H7 (cell line): ENCODE data around the gene DGKG. TPM values are rescaled to one million over a fixed set of nuclear protein-coding genes. Genes with fewer than 3 reads are reported as not detected.
A peak's percentile ranks its signal among the peaks of the same experiment; 100 is the strongest.

Source experiments
- DNase-seq: peaks from one replicate; pipeline ENCODE4 v3.0.0; 2012
- H3K27me3 ChIP-seq: 2 replicates; pipeline ENCODE4 v1.6.0; 2011; ENCODE audit warnings: mild to moderate bottlenecking, low read length; ENCODE audit not compliant: control insufficient read depth, insufficient read depth
- H3K36me3 ChIP-seq: replicated peaks from 2 replicates; pipeline ENCODE4 v1.5.1; 2011; ENCODE audit warnings: low read length; ENCODE audit not compliant: control insufficient read depth, insufficient read depth
- H3K4me3 ChIP-seq: 2 replicates; pipeline ENCODE4 v1.5.1; 2011; ENCODE audit warnings: low read depth, mild to moderate bottlenecking, control low read depth, low read length, moderate library complexity; ENCODE audit not compliant: insufficient read depth
- total RNA-seq: library from RNA; depleted of rRNA; stranded (reverse); fragments of >200 nt; shearing (Covaris generic); gene quantifications from 2 replicates; pipeline ENCODE4 v1.2.3, GENCODE V29; 2014

The DGKG gene
- total RNA-seq, 1 experiment from 2014 or later = 0.52 TPM

DNA sequence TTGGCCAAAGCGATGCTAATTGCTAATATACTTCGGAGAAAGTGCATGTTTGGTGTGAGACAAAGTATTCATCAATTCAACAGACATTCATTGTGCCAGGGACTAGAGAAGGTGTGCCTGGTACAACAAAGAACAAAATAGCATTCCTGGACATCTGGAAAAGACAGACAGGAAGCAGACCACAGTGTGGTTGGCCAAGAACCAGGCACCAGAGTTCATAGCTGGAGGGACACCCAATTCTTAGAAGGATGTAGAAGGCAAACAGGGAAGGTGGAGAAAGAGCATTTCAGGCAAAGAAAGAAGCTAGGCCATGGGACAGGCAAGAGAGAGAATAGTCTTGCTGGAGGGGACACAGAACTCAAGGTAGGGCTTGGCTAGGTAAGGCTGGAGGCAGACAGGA is 147.4 kb downstream of the DGKG start:
- DNase-seq = no peak
- H3K4me3 ChIP-seq = no peak overlapping the region
- no peaks in the 10 kb centered on the region for H3K36me3 ChIP-seq
- no peaks in the 10 kb centered on the region for H3K27me3 ChIP-seq

DNA sequence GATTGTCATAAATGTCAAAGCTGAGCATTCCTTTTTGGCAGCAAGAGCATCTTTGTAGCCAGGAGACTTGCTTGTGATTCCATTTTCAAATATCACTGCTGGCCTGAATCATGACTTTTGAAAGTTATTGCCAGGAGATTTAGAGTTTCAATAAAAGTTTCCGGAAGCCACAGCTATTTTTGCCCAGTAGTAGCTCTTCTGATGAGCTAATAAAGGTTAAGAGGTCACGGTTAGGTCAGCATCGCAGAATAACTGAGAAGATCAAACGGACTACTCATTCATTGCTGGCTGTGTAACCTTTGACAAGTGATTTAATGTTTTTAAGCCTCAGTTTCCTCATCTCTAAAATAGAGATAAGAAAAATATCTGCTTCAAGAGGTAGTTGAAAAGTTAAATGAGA is 148.1 kb downstream of the DGKG start:
- Histone ChIP-seq H3K27me3 (no peaks in the 10 kb centered on the region), H3K36me3 (no peaks in the 10 kb centered on the region), H3K4me3 (no peak overlapping the region)
- no peak for DNase-seq

DNA sequence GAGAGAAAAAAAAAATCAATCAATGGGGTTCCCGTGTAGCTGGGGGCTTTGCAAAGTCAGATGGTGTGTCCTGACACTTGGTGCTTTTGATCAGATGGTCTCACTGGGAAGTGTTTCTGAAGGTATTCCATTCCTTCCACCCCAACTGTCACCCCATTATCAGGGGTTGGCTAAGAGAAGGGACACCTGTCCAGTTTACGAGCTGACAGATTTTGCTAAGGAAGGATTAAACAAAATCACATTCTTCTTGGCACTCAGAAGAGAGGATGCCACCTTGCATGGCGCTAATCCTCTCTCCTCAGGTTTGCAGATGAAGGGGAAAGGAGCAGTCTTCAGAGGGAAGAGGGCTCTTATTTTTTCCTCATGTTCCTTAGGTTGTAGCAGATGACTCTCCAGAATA is 149.4 kb downstream of the DGKG start:
- H3K36me3 ChIP-seq = no peaks in the 10 kb centered on the region
- no peaks in the 10 kb centered on the region for H3K27me3 ChIP-seq
- no peak overlapping the region for H3K4me3 ChIP-seq
- DNase-seq = no peak

DNA sequence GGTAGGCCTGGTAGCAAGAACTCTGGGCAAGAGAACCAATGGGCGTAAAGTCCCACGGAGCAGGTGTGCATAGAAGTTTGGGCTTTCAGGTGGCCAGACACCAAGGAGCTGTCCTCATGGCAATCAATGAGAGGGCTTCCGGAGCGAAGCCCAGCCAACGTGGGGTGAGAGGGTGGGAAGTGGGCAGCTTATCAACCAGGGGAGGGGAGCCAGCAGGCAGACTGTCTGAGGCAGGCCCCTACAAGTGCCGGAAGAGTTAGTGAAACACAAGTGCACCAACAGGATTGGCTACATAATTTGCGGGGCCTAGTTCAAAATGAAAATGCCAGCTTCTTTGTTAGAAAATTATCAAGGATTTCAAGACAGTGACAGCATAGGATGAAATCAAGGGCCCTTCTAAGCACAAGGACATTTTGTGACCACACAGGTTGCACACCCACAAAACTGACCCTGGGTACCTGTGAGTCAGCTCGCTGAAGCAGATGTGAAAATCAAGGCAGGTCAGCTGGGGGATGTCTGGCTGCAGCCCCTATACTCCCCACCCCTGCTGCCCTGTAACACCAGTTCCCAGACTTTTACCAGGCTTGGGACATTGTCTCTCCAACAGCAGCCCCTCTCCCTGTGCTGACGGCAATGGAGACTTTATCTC is 151.1 kb downstream of the DGKG start:
- DNase-seq = no peak
- no peaks in the 10 kb centered on the region for H3K36me3 ChIP-seq
- H3K4me3 ChIP-seq = no peak overlapping the region

DNA sequence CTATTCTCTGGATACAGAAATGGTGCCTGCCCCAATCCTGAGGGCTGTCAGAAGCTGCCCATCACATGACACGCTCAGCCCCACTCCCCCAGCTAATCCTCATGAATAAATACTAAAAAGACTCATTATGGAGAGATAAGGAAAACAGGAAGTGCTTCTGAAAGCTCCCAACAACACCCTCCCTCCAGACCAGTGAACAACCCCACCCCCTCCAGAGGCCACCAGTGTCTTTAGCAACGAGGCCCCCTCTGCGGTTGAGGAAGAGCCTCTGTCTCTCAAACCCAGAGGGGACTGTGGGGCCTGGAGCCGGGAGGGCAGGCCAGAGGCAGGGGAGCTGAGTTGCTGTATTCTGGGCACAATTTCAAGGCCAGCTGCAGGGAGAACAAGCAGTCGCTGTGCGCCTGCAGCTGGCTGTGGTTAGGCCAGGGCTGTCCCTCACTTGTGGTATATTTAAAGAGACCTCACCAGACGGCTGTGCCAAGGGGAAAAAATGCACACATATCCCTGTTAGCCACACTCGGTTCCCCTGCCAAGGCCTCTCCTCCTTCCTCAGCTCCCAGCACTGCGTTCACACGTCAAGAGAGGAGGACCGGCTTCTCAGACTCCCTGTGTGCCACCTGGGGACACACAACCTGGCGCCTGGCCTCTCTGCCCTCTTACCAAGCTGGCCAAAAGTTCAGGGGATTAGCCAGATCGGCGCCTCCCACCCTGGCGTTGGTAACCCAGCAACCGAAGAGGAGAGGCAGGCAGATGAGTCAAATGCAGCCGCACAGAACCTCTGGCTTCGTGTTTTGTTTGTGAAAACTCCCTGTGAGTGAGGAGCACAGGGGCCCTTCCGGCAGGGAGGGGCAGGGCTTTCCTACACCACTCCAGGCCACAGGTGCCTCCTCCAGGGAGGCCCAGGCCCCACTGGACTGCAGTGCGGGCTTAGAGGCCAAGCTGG is 152.0 kb downstream of the DGKG start:
- Histone ChIP-seq H3K27me3 (no peaks in the 10 kb centered on the region), H3K4me3 (no peak overlapping the region), H3K36me3 (no peaks in the 10 kb centered on the region)
- peak; percentile 73 for DNase-seq

More for the DNA sequence above, 151.1 kb downstream of the DGKG start:
- no peaks in the 10 kb centered on the region for H3K27me3 ChIP-seq

DNA sequence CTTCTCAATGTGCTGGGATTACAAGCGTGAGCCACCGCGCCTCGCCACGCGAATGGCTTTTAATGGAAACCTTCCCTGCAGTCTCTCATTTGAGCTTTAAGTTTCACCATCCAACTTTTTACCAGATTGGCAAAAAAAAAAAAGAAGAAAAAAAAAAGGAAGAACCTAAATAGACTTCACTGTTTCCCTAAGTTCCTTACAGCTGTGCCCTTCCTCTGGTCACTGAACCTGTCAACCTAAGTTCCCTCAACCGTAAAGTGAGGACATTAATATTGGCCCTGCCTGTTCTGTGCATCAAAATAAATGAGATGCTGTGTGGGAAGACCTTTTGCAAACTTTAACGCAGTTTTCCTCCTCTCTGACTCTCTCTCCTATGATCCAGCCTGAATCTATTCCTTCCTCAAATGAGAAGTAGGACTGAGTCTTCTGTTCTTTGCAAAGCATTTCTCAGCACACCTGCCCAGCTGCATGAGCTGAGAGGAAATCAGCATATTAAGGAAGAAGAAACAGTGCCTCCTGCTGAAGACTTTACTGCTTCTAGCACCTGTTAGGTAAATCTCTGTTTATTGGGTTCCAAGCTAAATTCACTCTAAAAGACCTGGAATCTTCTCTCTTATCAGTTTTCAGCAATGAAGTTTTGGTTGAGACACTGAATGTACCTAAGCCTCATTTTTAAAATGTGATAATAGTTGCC is 153.6 kb downstream of the DGKG start:
- H3K36me3 ChIP-seq = no peaks in the 10 kb centered on the region
- H3K27me3 ChIP-seq = no peaks in the 10 kb centered on the region
- no peak overlapping the region for H3K4me3 ChIP-seq
- peak; percentile 50 for DNase-seq

DNA sequence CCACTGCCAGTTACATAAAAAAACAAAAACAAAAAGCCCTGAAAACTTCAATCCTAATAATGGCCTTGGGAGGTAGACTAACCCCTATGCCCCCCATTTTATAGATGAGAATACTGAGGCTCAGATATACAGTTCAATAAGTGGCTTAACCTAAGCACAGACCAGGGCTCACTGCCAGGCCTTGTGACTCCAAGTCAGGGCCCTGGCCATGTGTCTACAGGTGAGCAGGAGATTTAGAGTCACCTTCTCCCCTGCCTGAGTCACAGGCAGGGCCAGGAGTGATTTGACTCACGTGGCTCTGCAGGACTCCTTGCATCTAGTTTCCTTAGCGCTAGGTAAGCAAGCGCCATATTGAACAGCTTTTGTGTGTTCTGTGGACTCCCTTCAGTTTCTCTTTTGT is 154.5 kb downstream of the DGKG start:
- no peaks in the 10 kb centered on the region for H3K27me3 ChIP-seq
- no peak for DNase-seq
- no peaks in the 10 kb centered on the region for H3K36me3 ChIP-seq
- no peak overlapping the region for H3K4me3 ChIP-seq

DNA sequence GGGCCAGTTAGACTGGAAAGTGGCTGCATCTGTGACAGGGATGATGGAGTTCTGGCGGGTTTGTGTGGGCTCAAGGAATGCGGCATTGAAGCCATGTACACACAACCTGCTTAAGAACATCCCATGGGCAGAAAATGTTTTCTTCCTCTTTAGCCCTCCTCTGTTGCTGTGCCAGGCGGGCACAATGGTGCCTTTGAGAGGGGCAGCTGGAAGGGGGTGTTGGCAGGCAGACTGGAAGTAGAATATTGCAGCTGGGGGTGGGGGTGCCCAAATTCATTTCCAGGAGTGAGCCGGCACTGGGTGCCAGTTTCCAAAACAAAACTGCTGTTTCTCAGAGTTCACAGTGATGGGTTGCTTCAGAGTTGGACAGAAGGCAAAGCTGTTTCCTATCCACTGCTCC is 161.3 kb downstream of the DGKG start:
- Histone ChIP-seq H3K27me3 (peaks cover 12% of the 10 kb centered on the region), H3K36me3 (no peaks in the 10 kb centered on the region), H3K4me3 (no peak overlapping the region)
- DNase-seq = no peak

DNA sequence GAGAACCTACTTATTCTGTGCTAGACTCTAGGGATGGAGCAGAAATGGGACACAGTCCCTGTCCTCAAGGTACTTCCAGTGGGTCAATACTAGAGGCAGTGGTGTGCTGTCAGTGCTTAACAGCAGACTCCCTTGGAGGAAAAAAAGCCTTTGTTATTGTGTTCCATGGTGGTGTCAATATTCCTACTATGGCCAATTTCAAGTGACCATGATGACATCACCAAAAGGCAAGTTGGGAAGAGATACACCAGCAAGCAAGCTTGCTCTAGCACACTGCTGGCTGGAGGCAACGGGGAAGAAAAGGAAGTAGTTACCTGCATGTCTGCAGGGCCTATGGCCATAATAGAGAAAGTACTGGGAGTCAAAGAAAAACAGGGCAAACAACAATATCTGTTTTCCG is 163.6 kb downstream of the DGKG start:
- no peak for DNase-seq
- Histone ChIP-seq H3K36me3 (no peaks in the 10 kb centered on the region), H3K4me3 (no peak overlapping the region), H3K27me3 (peaks cover 30% of the 10 kb centered on the region)

DNA sequence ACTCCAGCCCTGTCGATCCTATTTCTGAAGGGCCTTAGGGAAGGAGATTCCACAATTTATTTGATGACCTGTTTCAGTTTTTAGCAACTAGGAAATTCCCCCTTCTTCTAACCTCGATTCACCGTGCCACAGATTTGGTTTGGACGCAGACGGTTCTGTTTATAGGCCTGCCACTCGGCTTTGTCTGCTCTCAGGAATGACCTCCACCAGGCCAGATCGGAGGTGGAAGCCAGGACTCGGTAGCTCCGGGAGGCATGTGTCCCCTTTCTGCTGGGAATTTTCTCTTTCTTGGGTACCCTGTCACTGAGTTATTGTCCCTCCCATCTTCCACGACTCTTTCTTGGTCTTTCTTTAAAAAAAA is 167.6 kb downstream of the DGKG start:
- Histone ChIP-seq H3K27me3 (peaks cover 48% of the 10 kb centered on the region), H3K36me3 (no peaks in the 10 kb centered on the region), H3K4me3 (peak overlapping the region; percentile 42)
- DNase-seq = no peak

DNA sequence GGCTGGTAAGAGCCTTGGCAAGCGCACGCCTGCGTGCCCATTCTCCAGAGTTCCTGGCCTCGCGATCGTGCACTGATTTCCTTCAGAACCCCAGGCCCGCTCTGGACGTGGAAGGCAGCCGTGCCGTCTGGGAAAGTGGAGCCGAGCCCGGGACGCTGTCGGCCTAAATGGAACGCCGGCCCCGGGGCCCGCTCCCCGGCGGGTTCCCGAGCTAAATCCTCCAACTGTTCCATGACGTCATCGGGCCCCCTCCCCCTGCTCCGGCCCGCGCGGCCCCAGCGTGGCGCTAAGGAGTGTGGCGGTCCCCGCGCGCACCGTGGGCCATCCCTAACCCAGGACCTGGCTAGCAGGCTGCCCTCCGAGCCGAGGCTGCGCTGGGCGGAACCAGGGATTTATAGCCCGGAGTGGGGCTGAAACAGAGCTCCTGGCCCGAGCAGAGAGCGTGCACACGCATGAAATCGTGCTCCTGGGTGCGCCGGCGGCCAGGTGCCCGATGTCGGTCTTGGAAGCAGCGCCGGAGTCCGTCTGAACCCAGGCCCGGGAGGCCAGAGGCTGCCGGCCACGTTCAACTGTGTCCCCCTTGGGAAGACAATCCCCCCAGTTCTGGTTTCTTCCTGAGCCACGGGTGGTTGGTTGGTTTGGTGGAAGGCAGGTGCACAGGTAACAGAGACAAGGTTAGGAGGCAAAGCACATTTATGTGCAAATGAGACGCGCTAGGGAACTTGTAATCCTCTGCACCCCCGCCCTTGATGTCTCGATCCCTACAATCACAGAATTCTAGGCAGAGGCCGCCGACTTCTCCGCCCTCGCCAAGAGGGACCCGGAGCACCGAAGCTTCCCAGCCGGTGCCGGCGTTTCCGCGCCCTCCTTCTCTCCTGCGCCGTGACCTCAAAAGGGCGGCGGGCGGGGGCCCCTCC is 168.2 kb downstream of the DGKG start:
- H3K4me3 ChIP-seq = peak overlapping the region; percentile 42
- DNase-seq = peak; percentile 92
- H3K36me3 ChIP-seq = no peaks in the 10 kb centered on the region
- H3K27me3 ChIP-seq = peaks cover 48% of the 10 kb centered on the region

DNA sequence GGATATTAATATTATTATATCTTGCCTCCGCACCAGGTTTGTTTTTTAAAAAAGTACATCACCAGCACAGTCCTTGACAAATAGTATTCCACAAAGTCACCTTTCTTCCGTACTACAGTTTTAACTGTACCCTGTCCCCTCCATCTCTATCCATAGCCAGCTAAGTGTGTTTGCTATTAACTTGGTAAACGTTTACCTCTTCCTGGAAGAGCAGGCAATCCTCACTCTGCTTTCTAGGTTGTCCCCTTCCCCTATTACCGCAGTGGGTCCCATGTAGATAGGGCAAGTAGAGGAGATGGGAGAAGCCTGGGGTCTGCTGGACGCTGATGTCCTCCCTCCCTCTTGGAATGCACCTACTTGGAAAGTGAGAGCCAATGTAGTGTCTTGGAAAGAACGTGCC is 169.2 kb downstream of the DGKG start:
- Histone ChIP-seq H3K27me3 (peaks cover 48% of the 10 kb centered on the region), H3K36me3 (no peaks in the 10 kb centered on the region), H3K4me3 (no peak overlapping the region)
- peak; percentile 31 for DNase-seq

DNA sequence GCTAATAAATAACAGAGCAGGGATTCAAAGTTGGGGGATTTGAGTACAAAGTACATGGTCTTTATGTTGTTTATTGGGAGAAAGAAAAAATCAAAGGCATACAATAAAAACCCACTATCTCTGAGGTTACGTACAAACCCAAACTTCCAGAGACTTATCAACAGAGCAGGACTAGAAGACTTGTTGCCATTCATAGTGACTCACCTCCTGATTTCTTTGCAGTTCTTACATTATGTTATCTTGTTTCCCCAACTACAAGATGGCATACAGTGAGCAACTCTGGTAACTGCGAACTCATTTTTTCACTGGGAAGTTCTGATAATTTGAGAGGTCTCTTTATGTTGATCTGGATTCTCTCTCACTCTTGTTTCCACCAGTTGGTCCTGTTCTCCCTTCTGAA is 172.5 kb downstream of the DGKG start:
- H3K36me3 ChIP-seq = no peaks in the 10 kb centered on the region
- H3K4me3 ChIP-seq = no peak overlapping the region
- peaks cover 30% of the 10 kb centered on the region for H3K27me3 ChIP-seq
- DNase-seq = no peak
